ENCODE results near the gene CCND2.

DNA sequence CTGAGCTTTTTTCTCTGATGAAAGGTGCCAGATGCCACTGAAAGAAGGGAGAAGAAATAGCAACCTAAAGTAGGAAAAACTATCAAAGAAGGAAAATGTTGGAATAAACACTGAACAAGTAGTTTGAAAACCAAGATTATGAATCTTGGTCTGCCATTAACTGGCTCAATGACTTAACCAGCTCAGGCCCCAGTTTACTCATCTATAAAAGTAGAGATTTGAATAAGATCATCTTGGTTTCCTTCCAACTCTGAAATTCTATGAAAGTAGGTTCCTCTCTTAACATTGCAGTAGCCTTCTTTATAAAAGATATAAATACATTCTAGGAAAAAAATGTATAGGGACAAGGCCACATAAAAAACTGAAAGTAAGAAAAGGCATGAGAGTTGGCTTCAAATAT is 16.1 kb upstream of the CCND2 start:
- TF ChIP-seq POLR2A (IDR thresholded peaks at IDR 0.05; ENCODE audit: low read depth, low read length): no peak
- TF ChIP-seq POLR2AphosphoS5 (IDR thresholded peaks at IDR 0.05; ENCODE audit: low read depth, low read length): no peak
- no peak for TF ChIP-seq TAF1 (IDR thresholded peaks at IDR 0.05; ENCODE audit: borderline replicate concordance, low read depth, low read length)

Data from GM12892 (cell line).